Kasumi-1 (cell line): ENCODE data around the gene ABHD8.

ENCODE experiments used
- DNase-seq, 2 experiments: peaks; one replicate each; lab custom pipeline; 2025; lab: John Stamatoyannopoulos, UW

The ABHD8 gene

DNA sequence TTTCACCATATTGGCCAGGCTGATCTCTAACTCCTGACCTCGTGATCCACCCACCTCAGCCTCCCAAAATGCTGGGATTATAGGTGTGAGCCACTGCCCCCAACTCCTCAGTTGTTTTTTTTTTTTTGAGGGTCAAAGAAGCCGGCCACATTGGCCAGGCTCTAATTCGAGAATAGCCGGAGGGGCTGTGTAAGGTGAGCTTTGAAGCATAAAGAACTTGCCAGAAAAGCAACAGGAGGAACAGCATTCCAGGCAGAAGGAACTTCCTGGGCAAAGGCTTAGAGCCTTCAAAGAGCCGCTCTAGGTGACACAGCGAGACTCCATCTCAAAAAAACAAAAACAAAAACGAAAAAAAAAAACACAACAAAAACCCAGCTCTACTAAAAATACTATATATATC is 37.2 kb downstream of the ABHD8 start:
- DNase-seq = no peak

GRCh38 chr19:17264641-17264979 is 38.6 kb downstream of the ABHD8 start, which contains the start of gene USHBP1:
Gene USHBP1 (minus strand): TSS chr19:17264745. CDS start chr19:17264299, 446 bp downstream.
- DNase-seq = no peak

DNA sequence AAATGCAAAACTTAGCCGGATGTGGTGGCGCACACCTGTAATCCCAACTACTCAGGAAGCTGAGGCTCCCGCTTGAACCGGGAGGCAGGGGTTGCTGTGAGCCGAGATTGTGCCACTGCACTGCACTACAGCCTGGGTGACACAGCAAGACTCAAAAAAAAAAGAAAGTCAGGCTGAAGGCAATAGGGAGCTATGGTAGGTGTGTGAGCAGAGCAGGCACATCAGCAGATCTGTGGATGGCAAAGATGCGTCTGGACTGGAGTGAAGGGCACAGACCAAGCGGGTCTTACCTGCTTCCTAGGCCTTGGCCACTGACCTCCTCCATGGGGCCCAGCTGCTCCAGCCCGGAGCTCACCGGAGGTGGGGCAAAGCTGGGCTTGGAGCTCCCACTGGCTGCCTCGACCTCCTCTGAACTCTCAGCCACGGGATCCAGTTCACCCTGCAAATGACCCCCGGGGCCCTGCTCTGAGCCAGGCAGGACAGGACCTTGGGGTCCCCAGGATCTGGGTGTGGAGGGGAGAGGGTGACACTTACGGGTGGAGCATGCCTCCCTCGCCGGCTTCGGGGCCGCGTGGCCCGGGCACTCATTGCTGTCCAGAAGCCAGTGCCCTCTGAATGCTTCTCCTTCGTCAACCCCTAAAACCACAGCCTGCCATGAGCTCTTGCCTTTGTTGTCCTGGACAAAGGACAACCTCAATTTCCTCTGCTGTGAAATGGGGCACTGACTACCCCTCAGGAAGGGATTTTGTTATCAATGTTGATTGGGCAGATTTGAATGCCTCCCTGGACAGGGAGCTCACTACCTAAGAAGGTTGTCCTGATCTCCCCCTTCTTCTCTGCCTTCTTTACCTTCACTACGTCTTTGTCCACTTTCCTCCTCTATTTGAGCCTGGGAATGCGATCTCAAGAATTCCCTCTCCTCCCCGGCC is 39.2 kb downstream of the ABHD8 start:
- DNase-seq = no peak

DNA sequence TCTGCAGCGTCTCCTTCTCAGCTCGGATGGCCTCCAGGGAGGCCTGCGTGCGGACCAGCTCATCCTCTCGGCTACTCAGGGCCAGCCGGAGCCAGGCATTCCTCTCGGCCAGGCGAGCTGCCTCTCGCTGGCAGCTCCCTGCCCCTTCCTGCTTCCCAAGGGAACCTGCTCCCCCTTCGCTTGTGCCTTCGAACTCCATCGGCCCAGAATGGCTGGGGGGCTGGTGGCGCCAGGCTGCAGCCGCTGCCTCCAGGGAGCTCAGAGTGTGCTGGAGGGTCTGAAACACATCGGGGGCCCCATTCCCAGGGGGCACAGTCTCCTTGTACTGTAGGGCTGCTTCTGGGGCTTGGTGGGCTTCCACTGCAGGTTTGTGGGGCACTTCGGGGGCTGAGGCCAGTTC is 40.7 kb downstream of the ABHD8 start:
- DNase-seq = no peak

DNA sequence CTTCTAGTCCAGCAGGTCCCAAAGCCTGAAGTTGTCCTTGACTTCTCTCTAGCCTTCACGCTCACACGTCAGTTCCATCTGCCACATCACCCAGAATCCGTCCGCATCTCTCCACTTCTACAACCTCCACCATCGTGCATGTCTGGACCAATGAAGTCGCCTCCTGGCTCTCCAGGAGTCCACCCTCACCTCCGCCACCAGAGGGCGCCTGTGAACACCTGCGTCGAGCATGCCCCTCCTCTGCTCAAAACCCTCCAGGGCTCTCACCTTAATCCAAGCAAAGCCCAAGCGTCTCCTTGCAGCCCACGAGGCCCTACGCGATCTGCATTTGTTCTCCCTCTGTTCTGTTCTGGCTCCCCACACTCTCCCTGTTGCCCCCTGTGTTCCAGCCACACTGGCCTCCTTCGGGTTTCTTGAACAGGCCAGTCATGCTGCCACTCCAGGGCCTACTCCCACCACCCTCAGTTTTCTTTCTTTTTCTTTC is 42.3 kb downstream of the ABHD8 start:
- DNase-seq = peak; percentile 86 to 94

- no peak for DNase-seq
Observed at GRCh38 chr19:17259934-17260333, 43.3 kb downstream of the ABHD8 start.

- no peak for DNase-seq
Observed at GRCh38 chr19:17259118-17259780, 44.0 kb downstream of the ABHD8 start.

GRCh38 chr19:17256130-17256529 is 47.1 kb downstream of the ABHD8 start:
- DNase-seq = no peak

GRCh38 chr19:17255150-17255621 is 48.0 kb downstream of the ABHD8 start:
- no peak for DNase-seq

DNA sequence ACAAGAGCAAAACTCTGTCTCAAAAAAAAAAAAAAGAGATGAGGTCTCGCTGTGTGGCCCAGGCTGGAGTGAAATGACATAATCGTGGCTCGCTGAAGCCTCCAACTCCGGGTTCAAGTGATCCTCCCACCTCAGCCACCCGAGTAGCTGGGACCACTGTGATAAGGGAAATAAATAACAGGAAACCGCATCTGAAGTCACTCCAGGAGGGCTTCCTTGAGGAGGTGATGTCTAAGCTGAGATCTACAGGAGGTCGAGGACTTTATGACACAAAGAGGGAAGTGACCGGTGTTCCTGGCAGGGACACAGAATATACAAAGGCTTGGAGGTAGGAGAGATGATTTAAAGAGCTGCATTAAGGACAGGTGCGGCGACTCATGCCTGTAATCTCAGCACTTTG is 48.6 kb downstream of the ABHD8 start:
- no peak for DNase-seq

DNA sequence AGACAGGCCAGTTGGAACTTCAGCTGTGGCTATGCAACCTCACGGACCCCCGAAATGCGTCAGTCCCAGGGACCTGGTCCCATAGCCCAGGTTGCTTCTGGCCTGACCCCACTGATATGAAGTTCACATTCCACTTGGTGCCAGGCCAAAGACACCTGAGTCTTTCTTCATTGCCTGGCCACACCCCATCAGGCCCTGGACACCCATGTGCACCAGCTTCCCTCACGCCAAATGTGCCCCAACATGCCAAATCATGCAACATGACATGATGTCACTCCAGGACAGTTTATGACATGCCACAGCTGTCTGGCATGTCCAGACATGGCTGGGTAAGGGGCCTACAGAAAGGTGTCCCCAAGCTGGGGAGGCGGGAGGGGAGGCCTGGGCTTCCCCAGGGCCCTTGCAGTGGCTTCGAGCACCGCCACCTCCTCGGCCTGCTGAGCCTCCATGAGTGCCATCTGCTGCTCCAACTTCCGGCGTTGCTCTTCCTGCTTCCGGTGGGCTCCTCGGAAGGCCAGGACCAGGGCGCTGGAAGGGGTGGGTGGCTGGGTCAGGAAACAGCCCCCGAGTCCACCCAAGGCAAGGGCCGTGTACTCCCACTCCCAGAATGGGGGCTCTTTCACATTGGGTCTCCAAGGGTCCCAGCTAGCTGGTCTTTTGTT is 53.2 kb downstream of the ABHD8 start:
- no peak for DNase-seq

GRCh38 chr19:17248011-17248776 is 55.0 kb downstream of the ABHD8 start:
- no peak for DNase-seq

- peak in 1 of 2 experiments; percentile 54 for DNase-seq
Observed at GRCh38 chr19:17246681-17247425, 56.4 kb downstream of the ABHD8 start.

- no peak for DNase-seq
Observed at GRCh38 chr19:17245535-17245984, 57.7 kb downstream of the ABHD8 start, which contains the start of gene NR2F6. Gene NR2F6 (minus strand): TSS chr19:17245919. CDS start chr19:17245220, 699 bp downstream.

DNA sequence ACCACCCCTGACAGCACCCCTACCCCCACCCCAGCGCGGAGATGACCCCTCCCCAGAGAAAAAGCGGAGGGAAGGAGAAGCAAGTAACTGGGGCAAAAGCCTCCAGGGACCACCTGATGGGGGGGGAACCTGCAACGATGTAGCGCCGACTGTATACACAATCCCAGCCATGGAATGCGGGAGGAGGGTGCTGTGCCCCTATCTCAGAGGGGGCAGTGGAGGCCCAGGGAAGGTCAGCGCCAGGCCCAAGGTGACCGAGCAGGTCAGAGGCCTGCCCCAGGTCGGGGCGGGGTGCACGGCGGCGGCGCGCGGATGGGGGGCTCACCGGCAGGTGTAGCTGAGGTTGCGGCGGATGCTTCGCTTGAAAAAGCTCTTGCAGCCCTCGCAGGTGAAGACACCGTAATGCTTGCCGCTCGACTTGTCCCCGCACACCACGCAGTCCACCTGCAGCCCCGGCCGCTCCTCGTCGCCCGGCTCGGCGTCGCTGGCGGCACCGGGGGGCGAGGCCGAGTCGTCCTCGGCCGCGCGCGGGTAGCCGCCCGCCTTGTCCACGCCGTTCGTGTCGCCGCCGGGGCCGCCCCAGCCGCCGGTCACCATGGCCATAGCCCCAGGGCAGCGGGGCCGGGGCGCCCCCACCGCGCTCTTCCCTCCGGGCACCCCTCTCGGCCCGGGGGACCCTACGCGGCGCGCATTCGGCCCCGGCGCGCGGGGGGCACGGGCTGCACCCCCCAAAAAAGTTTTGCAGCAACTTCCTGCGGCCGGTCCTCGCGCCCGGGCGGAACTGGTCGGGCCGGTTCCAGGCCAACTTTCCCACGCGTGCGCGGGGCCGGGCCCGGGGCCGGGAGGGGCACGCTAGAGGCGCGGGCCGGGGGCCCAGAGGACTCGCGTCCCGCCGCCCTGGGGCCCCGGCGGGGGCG is 58.3 kb downstream of the ABHD8 start:
- DNase-seq = no peak

- DNase-seq = no peak
Observed at GRCh38 chr19:17243830-17244617, 59.2 kb downstream of the ABHD8 start.

DNA sequence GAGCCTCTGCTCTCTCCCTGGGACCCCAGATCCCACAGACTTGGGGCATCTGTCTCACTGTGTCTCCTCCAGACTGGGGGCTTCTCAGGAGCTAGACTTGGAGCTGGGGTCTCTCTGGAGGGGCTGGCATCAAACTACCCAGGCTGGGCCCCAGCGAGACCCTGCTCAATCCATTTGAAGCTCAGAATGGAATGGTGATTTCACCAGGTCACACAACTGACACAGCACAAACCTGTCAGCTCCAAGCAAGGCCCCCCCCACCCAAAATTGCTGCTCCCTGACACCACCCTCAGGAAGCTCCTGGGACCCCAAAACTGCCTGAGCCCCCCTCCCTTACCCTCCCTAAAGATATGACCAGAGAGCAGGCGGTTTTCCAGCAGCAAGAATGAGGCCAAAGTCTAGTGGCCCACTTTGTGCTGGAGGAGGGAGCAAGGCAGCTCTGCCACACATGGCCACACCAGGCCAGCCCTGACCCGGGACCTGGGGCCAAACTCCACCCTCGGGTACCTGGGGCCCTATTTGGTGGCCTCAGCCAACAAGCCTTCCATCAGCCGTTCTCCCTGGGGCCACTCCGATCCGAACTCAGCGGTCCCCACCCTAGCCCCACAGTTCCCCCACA is 59.9 kb downstream of the ABHD8 start:
- DNase-seq = no peak

GRCh38 chr19:17242431-17243208 is 60.6 kb downstream of the ABHD8 start:
- no peak for DNase-seq
